ENCODE results near the gene CNOT2. TPM values are rescaled to one million over a fixed set of nuclear protein-coding genes. Genes with fewer than 3 reads are reported as not detected.

Gene CNOT2
- total RNA-seq, 1 experiment from 2014 or later = 64.7 TPM

GRCh38 chr12:70330158-70330557 lies 86.9 kb downstream of the CNOT2 start (continued):
- TF ChIP-seq ZNF425 (CRISPR knock-in tag; conservative IDR thresholded peaks at IDR 0.05) = no peak
- TF ChIP-seq SMAD4 (CRISPR knock-in tag; IDR thresholded peaks at IDR 0.05) = no peak
- no peak for TF ChIP-seq CREB1 (CRISPR knock-in tag; IDR thresholded peaks at IDR 0.05)
- TF ChIP-seq AR (CRISPR knock-in tag; IDR thresholded peaks at IDR 0.05) = no peak
- no peak for TF ChIP-seq ELF4 (CRISPR knock-in tag; IDR thresholded peaks at IDR 0.05; ENCODE audit: low read depth)
- no peak for TF ChIP-seq PRRX2 (CRISPR knock-in tag; IDR thresholded peaks at IDR 0.05)

- no peak for TF ChIP-seq ATF6 (CRISPR knock-in tag; IDR thresholded peaks at IDR 0.05)
- TF ChIP-seq MLX (CRISPR knock-in tag; IDR thresholded peaks at IDR 0.05) = no peak
- TF ChIP-seq, protein P1, sequence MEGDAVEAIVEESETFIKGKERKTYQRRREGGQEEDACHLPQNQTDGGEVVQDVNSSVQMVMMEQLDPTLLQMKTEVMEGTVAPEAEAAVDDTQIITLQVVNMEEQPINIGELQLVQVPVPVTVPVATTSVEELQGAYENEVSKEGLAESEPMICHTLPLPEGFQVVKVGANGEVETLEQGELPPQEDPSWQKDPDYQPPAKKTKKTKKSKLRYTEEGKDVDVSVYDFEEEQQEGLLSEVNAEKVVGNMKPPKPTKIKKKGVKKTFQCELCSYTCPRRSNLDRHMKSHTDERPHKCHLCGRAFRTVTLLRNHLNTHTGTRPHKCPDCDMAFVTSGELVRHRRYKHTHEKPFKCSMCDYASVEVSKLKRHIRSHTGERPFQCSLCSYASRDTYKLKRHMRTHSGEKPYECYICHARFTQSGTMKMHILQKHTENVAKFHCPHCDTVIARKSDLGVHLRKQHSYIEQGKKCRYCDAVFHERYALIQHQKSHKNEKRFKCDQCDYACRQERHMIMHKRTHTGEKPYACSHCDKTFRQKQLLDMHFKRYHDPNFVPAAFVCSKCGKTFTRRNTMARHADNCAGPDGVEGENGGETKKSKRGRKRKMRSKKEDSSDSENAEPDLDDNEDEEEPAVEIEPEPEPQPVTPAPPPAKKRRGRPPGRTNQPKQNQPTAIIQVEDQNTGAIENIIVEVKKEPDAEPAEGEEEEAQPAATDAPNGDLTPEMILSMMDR (IDR thresholded peaks at IDR 0.05) = no peak
- TF ChIP-seq ETV6 (CRISPR knock-in tag; IDR thresholded peaks at IDR 0.05) = no peak
- TF ChIP-seq ZNF219 (CRISPR knock-in tag; IDR thresholded peaks at IDR 0.05; ENCODE audit: borderline replicate concordance) = no peak
- TF ChIP-seq, protein P2, sequence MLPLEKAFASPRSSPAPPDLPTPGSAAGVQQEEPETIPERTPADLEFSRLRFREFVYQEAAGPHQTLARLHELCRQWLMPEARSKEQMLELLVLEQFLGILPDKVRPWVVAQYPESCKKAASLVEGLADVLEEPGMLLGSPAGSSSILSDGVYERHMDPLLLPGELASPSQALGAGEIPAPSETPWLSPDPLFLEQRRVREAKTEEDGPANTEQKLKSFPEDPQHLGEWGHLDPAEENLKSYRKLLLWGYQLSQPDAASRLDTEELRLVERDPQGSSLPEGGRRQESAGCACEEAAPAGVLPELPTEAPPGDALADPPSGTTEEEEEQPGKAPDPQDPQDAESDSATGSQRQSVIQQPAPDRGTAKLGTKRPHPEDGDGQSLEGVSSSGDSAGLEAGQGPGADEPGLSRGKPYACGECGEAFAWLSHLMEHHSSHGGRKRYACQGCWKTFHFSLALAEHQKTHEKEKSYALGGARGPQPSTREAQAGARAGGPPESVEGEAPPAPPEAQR (CRISPR knock-in tag; IDR thresholded peaks at IDR 0.05) = no peak
- TF ChIP-seq MAX (CRISPR knock-in tag; IDR thresholded peaks at IDR 0.05) = no peak
- TF ChIP-seq ZNF232 (CRISPR knock-in tag; IDR thresholded peaks at IDR 0.05) = no peak
- TF ChIP-seq, protein P3, sequence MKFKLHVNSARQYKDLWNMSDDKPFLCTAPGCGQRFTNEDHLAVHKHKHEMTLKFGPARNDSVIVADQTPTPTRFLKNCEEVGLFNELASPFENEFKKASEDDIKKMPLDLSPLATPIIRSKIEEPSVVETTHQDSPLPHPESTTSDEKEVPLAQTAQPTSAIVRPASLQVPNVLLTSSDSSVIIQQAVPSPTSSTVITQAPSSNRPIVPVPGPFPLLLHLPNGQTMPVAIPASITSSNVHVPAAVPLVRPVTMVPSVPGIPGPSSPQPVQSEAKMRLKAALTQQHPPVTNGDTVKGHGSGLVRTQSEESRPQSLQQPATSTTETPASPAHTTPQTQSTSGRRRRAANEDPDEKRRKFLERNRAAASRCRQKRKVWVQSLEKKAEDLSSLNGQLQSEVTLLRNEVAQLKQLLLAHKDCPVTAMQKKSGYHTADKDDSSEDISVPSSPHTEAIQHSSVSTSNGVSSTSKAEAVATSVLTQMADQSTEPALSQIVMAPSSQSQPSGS (CRISPR knock-in tag; IDR thresholded peaks at IDR 0.05; ENCODE audit: borderline replicate concordance, low read depth) = no peak
- no peak for TF ChIP-seq PRRX2 (CRISPR knock-in tag; IDR thresholded peaks at IDR 0.05)
- TF ChIP-seq NFYB (CRISPR knock-in tag; conservative IDR thresholded peaks at IDR 0.05; ENCODE audit: low read depth) = no peak
- no peak for TF ChIP-seq ZNF416 (CRISPR knock-in tag; IDR thresholded peaks at IDR 0.05)
- TF ChIP-seq, protein P4, sequence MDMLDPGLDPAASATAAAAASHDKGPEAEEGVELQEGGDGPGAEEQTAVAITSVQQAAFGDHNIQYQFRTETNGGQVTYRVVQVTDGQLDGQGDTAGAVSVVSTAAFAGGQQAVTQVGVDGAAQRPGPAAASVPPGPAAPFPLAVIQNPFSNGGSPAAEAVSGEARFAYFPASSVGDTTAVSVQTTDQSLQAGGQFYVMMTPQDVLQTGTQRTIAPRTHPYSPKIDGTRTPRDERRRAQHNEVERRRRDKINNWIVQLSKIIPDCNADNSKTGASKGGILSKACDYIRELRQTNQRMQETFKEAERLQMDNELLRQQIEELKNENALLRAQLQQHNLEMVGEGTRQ (CRISPR knock-in tag; IDR thresholded peaks at IDR 0.05) = no peak
- peaks cover 60% of the 10 kb centered on the region for H3K4me1 Mint-ChIP-seq
- POLR2A ChIA-PET = no interaction called here
- ATAC-seq (no peak), DNase-seq (ENCODE audit: low spot score) (no peak)
- H3K9me3 Mint-ChIP-seq = no peaks in the 10 kb centered on the region; the same call in 1 of the 2 replicates
- H3K4me3 Mint-ChIP-seq = no peak overlapping the region
- CTCF ChIA-PET = no interaction called here
- no peaks in the 10 kb centered on the region for H3K27me3 Mint-ChIP-seq (ENCODE audit: low read depth)
- H3K27ac Mint-ChIP-seq = peak overlapping the region; percentile 76
- 0 out of 2 replicates have a peak, but pooled peaks cover 3% of the 10 kb centered on the region for H3K36me3 Mint-ChIP-seq
These were observed 89.0 kb downstream of the CNOT2 start for GRCh38 chr12:70332236-70332635.
